HT1080 (cell line): Measurements from ENCODE around the gene IGFL2. TPM values are rescaled to one million over a fixed set of nuclear protein-coding genes. Genes with fewer than 3 reads are reported as not detected.
"Not testable (repeated sequence)": the region's sequence is repeated elsewhere in the genome, so short reads cannot be mapped to it uniquely, and the experiment has no call there.

ENCODE experiments used
- DNase-seq: peaks from one replicate; pipeline ENCODE4 v3.0.0-alpha.2; 2015; ENCODE audit warnings: low read depth
- total RNA-seq: library from RNA; depleted of rRNA; stranded (reverse); fragments of >200 nt; shearing (Covaris generic); gene quantifications from 2 replicates; pipeline ENCODE4 v1.2.3, GENCODE V29; 2014; rRNA removed

The IGFL2 gene
- total RNA-seq, 1 experiment from 2014 or later: not detected

DNA sequence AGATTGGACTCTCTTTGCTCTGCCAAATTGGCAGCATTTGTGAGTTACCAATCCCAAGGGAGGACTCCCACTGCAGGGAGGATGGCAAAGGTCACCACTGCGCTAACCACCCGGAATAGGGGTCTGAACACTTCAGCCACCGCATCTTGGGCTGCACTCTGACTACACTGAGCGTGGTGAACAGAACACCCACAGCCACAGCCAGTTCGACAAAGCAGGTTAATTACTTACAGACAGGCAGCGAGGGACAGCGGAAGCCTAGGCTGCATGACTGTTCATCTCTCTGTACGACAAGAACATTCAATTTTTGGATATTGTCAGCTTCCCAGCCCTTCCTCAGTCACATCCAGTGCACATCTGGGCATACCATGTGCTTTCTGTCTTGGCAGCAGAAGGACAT, 59.8 kb downstream of the IGFL2 start:
- DNase-seq: not testable (repeated sequence)

DNA sequence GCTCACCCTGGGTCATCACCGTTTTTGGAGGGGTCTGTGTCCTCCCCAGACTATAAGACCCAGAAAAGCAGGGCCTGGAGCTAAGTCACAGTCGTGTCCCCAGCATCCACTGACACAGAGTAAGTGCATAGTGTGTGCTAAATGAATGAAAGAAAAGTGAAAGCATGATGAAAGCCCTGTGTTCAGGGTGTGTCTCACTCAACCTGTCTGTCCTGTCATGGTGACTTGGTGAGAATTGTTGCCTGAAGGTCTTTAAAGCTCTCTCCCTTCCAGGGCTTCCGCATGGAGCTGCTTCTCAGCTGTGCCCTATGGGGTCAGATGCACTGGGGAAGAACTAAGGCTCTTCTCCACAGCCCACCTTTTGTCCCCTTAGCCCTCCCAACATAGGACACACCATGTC, 61.0 kb downstream of the IGFL2 start:
- DNase-seq: no peak

DNA sequence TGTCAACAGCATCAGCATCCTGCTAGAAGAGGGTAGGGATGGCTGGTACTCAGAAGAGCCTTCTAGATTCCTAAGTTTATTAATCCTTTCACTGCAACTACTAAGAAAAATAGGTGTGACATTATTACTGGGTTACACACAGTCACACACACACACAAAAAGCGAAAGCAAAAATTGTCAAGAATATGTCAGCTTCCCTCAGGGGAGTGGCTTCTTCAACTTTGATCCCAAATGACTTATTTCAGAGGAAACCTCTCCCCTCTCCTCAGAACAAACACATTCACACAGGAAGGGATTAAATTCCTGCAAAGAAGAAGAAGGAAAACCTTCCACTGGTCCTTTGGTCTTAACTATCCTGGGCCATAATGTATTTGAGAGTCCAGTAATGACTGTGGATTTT, 61.4 kb downstream of the IGFL2 start:
- no peak for DNase-seq

DNA sequence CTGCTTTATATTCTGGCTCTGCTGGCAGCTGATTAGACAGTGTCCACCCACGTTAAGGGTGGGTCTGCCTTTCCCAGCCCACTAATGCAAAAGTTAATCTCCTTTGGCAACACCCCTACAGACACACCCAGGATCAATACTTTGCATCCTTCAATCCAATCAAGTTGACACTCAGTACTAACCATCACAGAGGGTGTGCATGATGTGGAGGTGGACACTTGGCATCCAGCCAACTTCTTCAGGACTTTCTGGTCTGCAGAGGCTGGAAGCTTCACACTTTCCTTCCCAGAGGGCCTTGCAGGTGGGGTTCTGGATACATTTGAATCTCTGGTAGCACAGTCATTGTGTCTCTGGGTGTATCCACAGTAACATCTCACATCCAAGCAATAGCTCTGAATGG, 62.6 kb downstream of the IGFL2 start:
- DNase-seq: no peak

Other genes with a start within 250 kb of the IGFL2 start
- gene MYPOP, start 245.6 kb upstream of the IGFL2 start, total RNA-seq: 2.2 and 4.4 TPM in 2 replicates
- gene NANOS2, start 233.5 kb upstream of the IGFL2 start, total RNA-seq: not detected in 2 replicates
- 0.47 and 0.59 TPM in 2 replicates for gene NOVA2, start 174.4 kb upstream of the IGFL2 start, total RNA-seq
- gene CCDC61, start 152.8 kb upstream of the IGFL2 start, total RNA-seq: 4.7 and 8.7 TPM in 2 replicates
- not detected in 2 replicates for gene PGLYRP1, start 125.2 kb upstream of the IGFL2 start, total RNA-seq
- gene IGFL4, start 107.2 kb upstream of the IGFL2 start, total RNA-seq: not detected in 2 replicates
- 1.7 and 1.9 TPM in 2 replicates for gene IGFL3, start 23.6 kb upstream of the IGFL2 start, total RNA-seq
- gene IGFL1, start 81.5 kb downstream of the IGFL2 start, total RNA-seq: not detected in 2 replicates
- gene HIF3A, start 148.8 kb downstream of the IGFL2 start, total RNA-seq: not detected in 2 replicates
- gene PPP5C, start 198.8 kb downstream of the IGFL2 start, total RNA-seq: 118 and 130 TPM in 2 replicates